Kidney glomerular epithelial cell (primary cell): ENCODE results near the gene RIPK3.
"Not testable (repeated sequence)": the region's sequence is repeated elsewhere in the genome, so short reads cannot be mapped to it uniquely, and the experiment has no call there.

Experiments used
- DNase-seq: peaks from one replicate; lab custom pipeline; 2025; lab: John Stamatoyannopoulos, UW

The RIPK3 gene

GRCh38 chr14:24339284-24340151 is at the start of gene RIPK3:
RIPK3 (minus strand) TSS chr14:24339991; CDS start chr14:24339826, 165 bp downstream.
- DNase-seq = no peak

GRCh38 chr14:24389226-24389848 is 49.5 kb upstream of the RIPK3 start:
- no peak for DNase-seq

GRCh38 chr14:24388474-24389179 is 48.8 kb upstream of the RIPK3 start:
- DNase-seq = no peak

- DNase-seq = not testable (repeated sequence)
Measured at GRCh38 chr14:24387579-24387978, 47.8 kb upstream of the RIPK3 start.

- no peak for DNase-seq
Measured at GRCh38 chr14:24387009-24387345, 47.2 kb upstream of the RIPK3 start.

- DNase-seq = no peak
Measured at GRCh38 chr14:24385524-24385923, 45.7 kb upstream of the RIPK3 start.

- DNase-seq = no peak
Measured at GRCh38 chr14:24384169-24384568, 44.4 kb upstream of the RIPK3 start.

- DNase-seq = no peak
Measured at GRCh38 chr14:24382064-24382371, 42.2 kb upstream of the RIPK3 start.

- DNase-seq = no peak
Measured at GRCh38 chr14:24381363-24382063, 41.7 kb upstream of the RIPK3 start.

- DNase-seq = no peak
Measured at GRCh38 chr14:24379907-24380730, 40.3 kb upstream of the RIPK3 start.

- DNase-seq = no peak
Measured at GRCh38 chr14:24378981-24379906, 39.5 kb upstream of the RIPK3 start.

GRCh38 chr14:24378327-24378726 is 38.5 kb upstream of the RIPK3 start:
- no peak for DNase-seq

GRCh38 chr14:24377657-24378056 is 37.9 kb upstream of the RIPK3 start:
- DNase-seq = no peak

GRCh38 chr14:24377126-24377525 is 37.3 kb upstream of the RIPK3 start:
- DNase-seq = no peak

GRCh38 chr14:24376448-24377070 is 36.8 kb upstream of the RIPK3 start:
- no peak for DNase-seq

GRCh38 chr14:24372701-24373416 is 33.1 kb upstream of the RIPK3 start:
- no peak for DNase-seq

GRCh38 chr14:24371605-24372004 is 31.8 kb upstream of the RIPK3 start:
- not testable (repeated sequence) for DNase-seq

GRCh38 chr14:24370748-24371147 is 31.0 kb upstream of the RIPK3 start:
- no peak for DNase-seq
